HEK293T (cell line): ENCODE results near the gene JPH4.

ENCODE experiments used
- CTCF ChIA-PET: fragments of 350-600 bp; formaldehyde crosslinking; extraction: SDS; loops from one replicate; lab custom pipeline; 2021; ENCODE audit warnings: antibody characterized with exemption, inconsistent platforms; lab: Yijun Ruan, JAX
- POLR2A ChIA-PET: fragments of 350-600 bp; formaldehyde crosslinking; extraction: SDS; loops from one replicate; lab custom pipeline; 2020; ENCODE audit warnings: antibody characterized with exemption, inconsistent platforms; lab: Yijun Ruan, JAX
- DNase-seq: peaks from one replicate; pipeline ENCODE4 v3.0.0; 2012; ENCODE audit warnings: mixed read lengths; ENCODE audit errors: extremely low spot score
- ARNT ChIP-seq: fragments of 450-650 bp; IDR thresholded peaks from 2 replicates; pipeline ENCODE4 v1.6.1; 2017; ENCODE audit warnings: mild to moderate bottlenecking
- BHLHE40 ChIP-seq: fragments of 450-650 bp; IDR thresholded peaks from 2 replicates; pipeline ENCODE4 v1.6.1; 2016; ENCODE audit warnings: mild to moderate bottlenecking, moderate library complexity, borderline replicate concordance
- CTBP1 ChIP-seq: fragments of 450-650 bp; IDR thresholded peaks from 2 replicates; pipeline ENCODE4 v1.6.1; 2016; ENCODE audit warnings: borderline replicate concordance
- ELF4 ChIP-seq: fragments of 450-650 bp; IDR thresholded peaks from 2 replicates; pipeline ENCODE4 v1.6.1; 2017; ENCODE audit warnings: antibody characterized with exemption
- FOXA1 ChIP-seq: fragments of 450-650 bp; IDR thresholded peaks from 2 replicates; pipeline ENCODE4 v1.6.1; 2016; ENCODE audit warnings: mild to moderate bottlenecking
- FOXK2 ChIP-seq: fragments of 450-650 bp; IDR thresholded peaks from 2 replicates; pipeline ENCODE4 v1.6.1; 2016; ENCODE audit warnings: mild to moderate bottlenecking
- FOXM1 ChIP-seq: fragments of 450-650 bp; IDR thresholded peaks from 2 replicates; pipeline ENCODE4 v1.6.1; 2017; ENCODE audit warnings: mild to moderate bottlenecking, borderline replicate concordance
- HDGF ChIP-seq: fragments of 450-650 bp; IDR thresholded peaks from 2 replicates; pipeline ENCODE4 v1.6.1; 2017; ENCODE audit warnings: antibody characterized with exemption, borderline replicate concordance
- L3MBTL2 ChIP-seq: fragments of 450-650 bp; conservative IDR thresholded peaks from 2 replicates; pipeline ENCODE4 v1.6.1; 2016; ENCODE audit warnings: mild to moderate bottlenecking
- LEF1 ChIP-seq: fragments of 450-650 bp; IDR thresholded peaks from 2 replicates; pipeline ENCODE4 v1.6.1; 2017; ENCODE audit warnings: mild to moderate bottlenecking, borderline replicate concordance
- NFRKB ChIP-seq: fragments of 450-650 bp; IDR thresholded peaks from 2 replicates; pipeline ENCODE4 v1.6.1; 2016; ENCODE audit warnings: mild to moderate bottlenecking, moderate library complexity
- SP1 ChIP-seq: fragments of 450-650 bp; IDR thresholded peaks from 2 replicates; pipeline ENCODE4 v1.6.1; 2017
- SUZ12 ChIP-seq: fragments of 450-650 bp; IDR thresholded peaks from 2 replicates; pipeline ENCODE4 v1.6.1; 2016; ENCODE audit warnings: mild to moderate bottlenecking
- TARDBP ChIP-seq: fragments of 450-650 bp; IDR thresholded peaks from 2 replicates; pipeline ENCODE4 v1.6.1; 2016
- ZNF384 ChIP-seq: fragments of 450-650 bp; IDR thresholded peaks from 2 replicates; pipeline ENCODE4 v1.6.1; 2016
- TF ChIP-seq, protein P1 (sequence below): fragments of 450-650 bp; IDR thresholded peaks from 2 replicates; pipeline ENCODE4 v1.6.1; 2016

JPH4 gene

DNA sequence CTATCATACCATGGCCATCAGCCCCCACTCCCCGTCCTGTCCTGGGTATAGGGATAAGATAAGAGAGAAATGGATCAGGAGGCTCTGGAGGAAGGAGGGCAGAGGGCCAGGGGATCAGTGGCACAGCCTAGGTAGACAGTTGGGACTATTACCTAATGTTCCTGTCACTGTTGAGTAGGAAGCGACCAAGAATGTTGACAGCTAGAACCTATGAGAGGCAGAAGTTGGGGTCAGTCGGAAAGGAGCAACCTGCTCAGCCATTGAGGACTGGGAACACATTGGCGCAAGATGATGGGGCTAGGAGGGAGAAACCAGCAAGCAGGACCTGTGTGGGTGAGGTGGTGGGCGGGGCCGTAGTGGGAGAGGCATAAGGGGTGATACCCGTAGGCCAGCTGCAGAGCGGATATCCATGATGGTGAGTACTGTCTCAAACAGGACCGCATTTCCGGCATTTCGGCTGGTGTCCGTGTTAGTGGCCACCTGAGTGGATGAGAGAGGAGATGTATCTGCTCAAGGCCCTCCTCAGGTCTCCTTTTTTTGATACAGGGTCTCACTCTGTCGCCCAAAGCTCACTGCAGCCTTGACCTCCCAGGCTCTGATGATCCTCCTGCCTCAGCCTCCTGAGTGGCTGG lies 14.3 kb downstream of the JPH4 start:
- TF ChIP-seq BHLHE40 (no peak), ZNF384 (no peak), LEF1 (no peak), NFRKB (no peak)
- POLR2A ChIA-PET, result interaction anchor here (1.7 kb wide), 1 partner anchor 86 kb away, joined by 5 read pairs; no protein-coding TSS in a partner anchor
- CTCF ChIA-PET, result interaction anchor here (0.6 to 1.5 kb wide), 2 partner anchors 68 to 86 kb away, joined by 4 to 6 read pairs; no protein-coding TSS in a partner anchor
- no peak for DNase-seq

DNA sequence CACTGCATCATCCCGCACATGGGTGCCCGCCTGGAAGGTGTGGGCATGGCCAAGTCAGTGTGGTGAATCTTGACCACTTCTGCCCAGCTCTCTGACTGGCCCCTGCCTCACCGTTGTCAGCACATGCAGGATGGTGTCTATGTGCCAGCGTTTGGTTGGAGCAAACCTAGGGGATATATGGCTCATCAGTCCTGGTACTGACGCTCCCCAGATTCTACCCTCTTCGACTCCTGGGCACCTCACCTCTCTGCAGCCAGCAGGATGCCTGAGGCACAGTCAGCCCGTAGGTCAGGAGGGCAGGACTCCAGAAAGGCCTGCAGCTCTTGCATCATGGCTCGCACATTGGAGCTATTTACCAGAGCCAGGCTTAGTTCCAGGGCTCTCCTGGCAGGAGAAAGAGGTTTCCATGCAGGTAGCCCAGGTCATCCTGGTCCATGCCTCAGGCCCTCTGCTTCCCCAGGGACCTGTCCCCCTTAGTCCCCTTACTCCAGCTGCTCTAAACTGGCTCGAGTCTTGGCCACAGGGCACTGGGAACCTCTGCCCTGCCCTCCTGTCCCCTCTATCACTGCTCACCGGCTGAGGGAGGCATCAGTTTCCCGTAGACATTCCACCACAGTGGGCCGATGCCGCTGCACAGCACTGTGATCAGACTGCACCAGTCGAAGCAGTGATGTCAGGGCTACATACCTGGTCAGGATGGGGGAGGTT lies 15.0 kb downstream of the JPH4 start:
- ChIA-PET CTCF (interaction anchor here (0.6 to 1.5 kb wide), 3 partner anchors 68 to 569 kb away, joined by 4 to 6 read pairs (median 6); no protein-coding TSS in a partner anchor), POLR2A (interaction anchor here (1.4 to 1.7 kb wide), 2 partner anchors 85 to 88 kb away, joined by 4 to 5 read pairs; no protein-coding TSS in a partner anchor)
- no peak for TF ChIP-seq ELF4
- TF ChIP-seq L3MBTL2, result no peak
- TF ChIP-seq SUZ12, result no peak
- TF ChIP-seq SP1, result no peak
- no peak for TF ChIP-seq FOXM1
- no peak for TF ChIP-seq NFRKB
- no peak for TF ChIP-seq BHLHE40
- no peak for TF ChIP-seq CTBP1
- TF ChIP-seq FOXA1, result no peak
- no peak for TF ChIP-seq ZNF384
- TF ChIP-seq TARDBP, result no peak
- TF ChIP-seq HDGF, result no peak
- TF ChIP-seq ARNT, result no peak
- no peak for DNase-seq

DNA sequence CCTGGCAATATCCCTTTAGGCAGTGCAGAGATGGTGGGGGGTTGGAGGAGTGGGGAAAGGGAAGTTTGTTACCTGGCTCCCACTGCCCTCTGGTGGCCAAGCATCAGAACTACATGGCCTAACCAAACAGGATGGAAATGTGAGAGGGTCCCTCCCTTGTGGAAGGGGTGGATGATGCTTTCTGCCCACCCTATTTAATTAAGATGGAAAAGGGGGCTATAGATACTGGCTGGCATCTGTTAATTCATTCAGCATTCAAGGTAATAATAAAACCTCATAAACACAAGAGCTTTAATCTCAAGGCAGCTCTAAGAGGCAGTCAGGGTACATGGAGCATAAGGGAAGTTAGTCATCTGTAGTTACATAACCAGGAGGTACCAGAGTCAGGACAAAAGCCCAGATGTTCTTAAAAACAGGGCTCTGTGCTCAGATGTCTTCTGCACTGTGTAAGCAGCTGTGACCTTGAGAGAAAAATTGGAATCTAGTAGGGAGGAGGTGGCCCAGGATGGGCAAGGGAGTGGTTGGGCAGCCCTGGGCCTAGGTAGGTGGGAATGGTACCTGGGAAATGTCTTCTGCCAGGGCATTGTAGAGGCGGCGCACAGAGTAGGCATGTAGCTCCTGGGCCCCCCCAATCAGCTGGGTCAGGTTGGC lies 15.6 kb downstream of the JPH4 start:
- ChIA-PET POLR2A (interaction anchor here (1.4 to 1.7 kb wide), 2 partner anchors 84 to 87 kb away, joined by 4 to 5 read pairs; no protein-coding TSS in a partner anchor), CTCF (interaction anchor here (0.6 to 1.5 kb wide), 3 partner anchors 85 to 568 kb away, joined by 6 read pairs; no protein-coding TSS in a partner anchor)
- DNase-seq, result peak; percentile 69
- TF ChIP-seq, protein P1, sequence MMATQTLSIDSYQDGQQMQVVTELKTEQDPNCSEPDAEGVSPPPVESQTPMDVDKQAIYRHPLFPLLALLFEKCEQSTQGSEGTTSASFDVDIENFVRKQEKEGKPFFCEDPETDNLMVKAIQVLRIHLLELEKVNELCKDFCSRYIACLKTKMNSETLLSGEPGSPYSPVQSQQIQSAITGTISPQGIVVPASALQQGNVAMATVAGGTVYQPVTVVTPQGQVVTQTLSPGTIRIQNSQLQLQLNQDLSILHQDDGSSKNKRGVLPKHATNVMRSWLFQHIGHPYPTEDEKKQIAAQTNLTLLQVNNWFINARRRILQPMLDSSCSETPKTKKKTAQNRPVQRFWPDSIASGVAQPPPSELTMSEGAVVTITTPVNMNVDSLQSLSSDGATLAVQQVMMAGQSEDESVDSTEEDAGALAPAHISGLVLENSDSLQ, result no peak
- TF ChIP-seq L3MBTL2, result no peak
- TF ChIP-seq ZNF384, result no peak
- no peak for TF ChIP-seq FOXK2
- no peak for TF ChIP-seq BHLHE40
- TF ChIP-seq FOXA1, result no peak
- no peak for TF ChIP-seq TARDBP
- TF ChIP-seq ELF4, result no peak
- TF ChIP-seq ARNT, result no peak
- no peak for TF ChIP-seq NFRKB
- TF ChIP-seq LEF1, result no peak
- no peak for TF ChIP-seq SUZ12
- no peak for TF ChIP-seq SP1
- TF ChIP-seq HDGF, result no peak
- TF ChIP-seq FOXM1, result no peak

DNA sequence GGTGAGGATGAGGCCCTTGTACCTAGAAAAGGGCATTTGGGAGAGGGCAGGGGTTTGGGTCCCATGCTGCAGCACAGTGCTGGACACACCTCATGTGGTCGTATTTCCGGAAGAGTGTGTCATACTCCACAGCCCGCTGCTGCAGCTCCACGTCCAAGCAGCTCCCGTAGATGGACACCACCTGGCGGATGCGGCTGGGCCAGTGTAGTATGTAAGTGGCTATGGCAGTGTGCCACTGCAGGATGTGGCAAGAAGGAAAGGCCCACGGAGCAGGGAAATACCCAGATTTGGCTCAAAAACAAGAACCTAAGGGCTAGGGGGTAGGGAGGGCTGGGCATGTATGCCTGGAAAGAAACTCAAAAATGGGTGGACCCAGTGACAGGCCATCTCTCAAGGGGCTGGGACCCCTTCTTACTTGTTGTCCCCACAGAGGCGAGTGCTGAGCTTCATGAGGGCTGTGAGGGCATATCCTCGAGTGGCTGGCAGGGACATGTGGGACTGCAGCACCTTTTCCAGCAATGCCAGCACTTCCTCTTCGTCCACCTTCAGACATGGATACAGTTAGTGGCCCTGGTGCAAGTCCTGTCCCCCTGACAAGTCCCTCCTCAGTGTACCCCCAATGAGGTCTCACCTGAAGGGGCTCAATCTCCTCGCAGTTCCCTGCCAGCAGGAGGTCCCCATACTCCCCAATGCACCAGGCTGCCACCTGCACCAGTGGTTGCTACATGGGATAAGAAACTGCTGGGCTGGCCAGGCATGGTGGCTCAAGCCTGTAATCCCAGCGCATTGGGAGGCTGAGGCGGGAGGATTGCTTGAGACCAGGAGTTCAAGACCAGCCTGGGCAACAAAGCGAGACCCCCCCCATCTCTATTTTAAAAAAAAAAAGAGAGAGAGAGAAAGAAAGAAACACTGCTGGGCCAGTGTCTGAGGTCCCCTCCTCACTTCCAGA lies 16.4 kb downstream of the JPH4 start:
- ChIA-PET POLR2A (interaction anchor here (1.1 to 2.7 kb wide), 8 partner anchors 13 to 235 kb away, joined by 4 to 11 read pairs (median 5); no protein-coding TSS in a partner anchor), CTCF (interaction anchor here (0.6 to 4.3 kb wide), 5 partner anchors 15 to 766 kb away, joined by 3 to 53 read pairs (median 3); no protein-coding TSS in a partner anchor)
- no peak for TF ChIP-seq HDGF
- no peak for TF ChIP-seq SUZ12
- TF ChIP-seq, protein P1, result no peak
- DNase-seq, result no peak

DNA sequence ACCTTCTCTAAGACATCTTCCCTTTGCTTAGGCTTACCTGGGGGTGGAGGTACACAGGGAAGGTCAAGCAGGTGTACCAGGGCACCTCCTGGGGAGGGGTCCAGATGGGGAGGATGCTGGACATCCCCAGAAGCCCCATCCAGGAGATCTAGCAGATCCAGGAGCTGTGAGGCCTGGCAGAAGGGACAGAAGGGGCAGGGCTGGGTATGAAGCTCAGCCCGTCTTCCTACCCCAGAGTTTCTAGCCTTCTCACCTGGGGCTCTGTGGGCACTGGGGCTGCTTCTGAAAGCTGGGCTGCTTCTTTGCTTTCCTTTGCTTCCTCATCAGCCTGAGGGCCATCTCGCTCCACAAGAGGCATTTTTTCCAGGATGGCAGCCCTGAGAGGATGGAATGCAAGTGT lies 17.3 kb downstream of the JPH4 start:
- no peak for TF ChIP-seq CTBP1
- TF ChIP-seq HDGF, result no peak
- no peak for TF ChIP-seq FOXK2
- TF ChIP-seq ARNT, result no peak
- TF ChIP-seq ELF4, result no peak
- TF ChIP-seq SP1, result no peak
- TF ChIP-seq LEF1, result no peak
- no peak for TF ChIP-seq FOXM1
- TF ChIP-seq L3MBTL2, result no peak
- TF ChIP-seq, protein P1, result no peak
- no peak for TF ChIP-seq ZNF384
- TF ChIP-seq FOXA1, result no peak
- TF ChIP-seq TARDBP, result no peak
- no peak for TF ChIP-seq NFRKB
- no peak for TF ChIP-seq BHLHE40
- CTCF ChIA-PET, result interaction anchor here (0.6 to 4.3 kb wide), 4 partner anchors 14 to 234 kb away, joined by 3 to 53 read pairs (median 5); no protein-coding TSS in a partner anchor
- POLR2A ChIA-PET, result interaction anchor here (0.9 to 2.7 kb wide), 7 partner anchors 12 to 234 kb away, joined by 3 to 11 read pairs (median 5); no protein-coding TSS in a partner anchor
- no peak for DNase-seq
